Suprapubic skin (tissue), 4 donors: ENCODE data around the gene SKOR2. TPM values are rescaled to one million over a fixed set of nuclear protein-coding genes. Genes with fewer than 3 reads are reported as not detected.

ENCODE experiments used
- DNase-seq, 2 donors: peaks; one replicate each; pipeline ENCODE4 v3.0.0-alpha.2; 2019; ENCODE audit warnings: low spot score in 2 of 2
- H3K27ac ChIP-seq: fragments of 200-600 bp; sonication (generic); one replicate; pipeline ENCODE4 v1.5.1; 2019
- H3K27me3 ChIP-seq: fragments of 200-600 bp; sonication (generic); one replicate; pipeline ENCODE4 v1.5.1; 2019
- H3K36me3 ChIP-seq: fragments of 200-600 bp; sonication (generic); one replicate; pipeline ENCODE4 v1.5.1; 2019
- H3K4me1 ChIP-seq: fragments of 200-600 bp; sonication (generic); one replicate; pipeline ENCODE4 v1.5.1; 2019
- H3K4me3 ChIP-seq: fragments of 200-600 bp; sonication (generic); one replicate; pipeline ENCODE4 v1.5.1; 2019; ENCODE audit warnings: mild to moderate bottlenecking
- H3K9me3 ChIP-seq: fragments of 200-600 bp; sonication (generic); one replicate; pipeline ENCODE4 v1.5.1; 2019
- CTCF ChIP-seq, 2 donors: fragments of 200-600 bp in 1 of 2; fragments of 450-650 bp in 1 of 2; sonication (generic) in 1 of 2; IDR thresholded peaks; one replicate each; pipeline ENCODE4 v1.5.1; 2016 to 2019; ENCODE audit warnings: antibody characterized with exemption in 2 of 2, mild to moderate bottlenecking in 1 of 2, moderate library complexity in 1 of 2
- EP300 ChIP-seq: sonication (generic); formaldehyde crosslinking; IDR thresholded peaks from one replicate; pipeline ENCODE4 v1.6.1; 2017; ENCODE audit warnings: antibody characterized with exemption
- POLR2A ChIP-seq, 2 donors: fragments of 450-650 bp; IDR thresholded peaks; one replicate each; pipeline ENCODE4 v1.6.1; 2017; ENCODE audit warnings: antibody characterized with exemption in 2 of 2, mild to moderate bottlenecking in 2 of 2, moderate library complexity in 2 of 2
- POLR2AphosphoS5 ChIP-seq, 3 donors: sonication (generic); formaldehyde crosslinking; IDR thresholded peaks; one replicate each; pipeline ENCODE4 v1.6.1; 2017; ENCODE audit warnings: antibody characterized with exemption in 3 of 3
- WGBS: methylation state at CpG from one replicate; pipeline ENCODE4 v1.1.5; 2018; 5-methylcytosine and 5-hydroxymethylcytosine counted together
- total RNA-seq, 4 donors: library from RNA; depleted of rRNA; stranded (reverse); fragments of >200 nt; gene quantifications; one replicate each; pipeline ENCODE4 v1.1.0, GENCODE V29; 2016

SKOR2 gene
- total RNA-seq, 4 donors from 2014 or later, result not detected

DNA sequence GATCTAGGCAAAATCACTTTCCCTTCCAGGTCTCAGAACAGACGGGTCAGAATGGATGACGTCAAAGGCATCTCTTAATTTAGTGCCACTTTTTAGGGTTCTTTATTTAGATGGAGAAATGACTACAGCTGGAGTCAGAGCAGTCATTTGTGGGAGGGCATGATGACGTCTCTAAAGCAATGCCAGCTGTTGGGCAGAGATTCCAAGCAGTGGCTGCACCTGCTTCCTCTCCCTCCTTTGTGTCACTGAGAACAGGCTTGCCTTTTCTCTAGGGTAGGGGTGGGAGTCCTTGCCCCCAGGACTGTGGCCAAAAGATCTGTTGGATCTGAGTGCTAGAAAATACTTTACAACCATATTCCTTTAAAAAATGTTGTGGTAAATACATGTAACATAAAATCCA, 28.7 kb upstream of the SKOR2 start:
- H3K27ac ChIP-seq, result no peak overlapping the region
- no peaks in the 10 kb centered on the region for H3K36me3 ChIP-seq
- no peak for DNase-seq
- H3K4me3 ChIP-seq, result no peak overlapping the region
- H3K9me3 ChIP-seq, result no peaks in the 10 kb centered on the region
- 53% methylated on average over 3 of the region's 3 CpGs for WGBS
- H3K4me1 ChIP-seq, result no peaks in the 10 kb centered on the region
- TF ChIP-seq CTCF (IDR thresholded peaks at IDR 0.05) (no peak), EP300 (no peak), POLR2A (IDR thresholded peaks at IDR 0.05) (no peak), POLR2AphosphoS5 (IDR thresholded peaks at IDR 0.05) (no peak)
- H3K27me3 ChIP-seq, result peaks cover 4% of the 10 kb centered on the region

DNA sequence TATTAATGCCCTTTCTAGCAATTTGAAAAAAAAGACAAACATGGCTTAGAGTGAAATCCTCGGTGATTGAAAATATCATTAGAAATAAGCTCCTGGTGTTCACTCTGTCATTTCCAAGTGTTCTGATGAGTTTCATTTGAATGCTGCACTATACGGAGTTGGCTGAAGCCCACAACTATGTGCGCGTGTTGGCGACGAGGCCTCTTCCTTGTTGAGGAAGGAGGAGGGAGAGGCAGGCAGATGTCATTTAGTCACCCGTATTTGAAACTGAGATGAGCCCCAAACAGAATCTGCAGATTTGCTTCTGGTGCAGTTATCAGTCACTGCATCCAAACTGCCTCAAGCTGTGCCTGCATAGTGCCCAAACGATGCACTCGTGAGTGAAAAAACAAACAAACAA, 23.5 kb upstream of the SKOR2 start:
- Histone ChIP-seq H3K36me3 (no peaks in the 10 kb centered on the region), H3K27ac (no peak overlapping the region), H3K9me3 (no peaks in the 10 kb centered on the region), H3K4me1 (no peaks in the 10 kb centered on the region), H3K4me3 (no peak overlapping the region), H3K27me3 (peaks cover 2% of the 10 kb centered on the region)
- 24% methylated on average over 9 of the region's 9 CpGs for WGBS
- no peak for TF ChIP-seq POLR2A (IDR thresholded peaks at IDR 0.05)
- TF ChIP-seq EP300, result no peak
- TF ChIP-seq POLR2AphosphoS5 (IDR thresholded peaks at IDR 0.05), result no peak
- no peak for TF ChIP-seq CTCF (IDR thresholded peaks at IDR 0.05)
- no peak for DNase-seq

DNA sequence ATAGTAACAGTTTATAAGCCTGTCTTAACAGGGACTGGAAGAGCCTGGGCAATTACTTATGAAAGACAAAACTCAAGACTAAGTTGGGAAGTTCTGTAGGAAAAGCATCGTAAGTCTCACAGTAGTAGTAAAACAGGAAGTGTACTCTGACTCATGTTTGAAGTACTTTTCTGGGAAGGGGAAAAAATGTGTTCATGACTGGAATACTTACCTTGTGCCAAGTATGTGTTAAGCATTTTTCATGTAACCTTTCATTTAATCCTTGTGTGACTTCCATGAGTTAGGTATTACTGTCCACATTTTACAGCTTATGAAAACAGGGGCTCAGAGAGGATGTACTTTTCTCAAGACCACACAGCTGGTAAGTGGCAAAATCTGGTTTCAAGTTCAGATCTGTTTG, 13.7 kb upstream of the SKOR2 start:
- 21% methylated on average over 1 of the region's 1 CpG for WGBS
- Histone ChIP-seq H3K27ac (no peak overlapping the region), H3K36me3 (no peaks in the 10 kb centered on the region), H3K9me3 (no peaks in the 10 kb centered on the region), H3K4me1 (peaks cover 24% of the 10 kb centered on the region), H3K4me3 (no peak overlapping the region), H3K27me3 (peaks cover 60% of the 10 kb centered on the region)
- DNase-seq, result no peak
- TF ChIP-seq EP300 (no peak), CTCF (IDR thresholded peaks at IDR 0.05) (no peak), POLR2AphosphoS5 (IDR thresholded peaks at IDR 0.05) (no peak), POLR2A (IDR thresholded peaks at IDR 0.05) (no peak)

GRCh38 chr18:47264308-47264700, 12.8 kb upstream of the SKOR2 start:
- H3K4me3 ChIP-seq, result peak overlapping the region; percentile 31

More at GRCh38 chr18:47264308-47264700, 12.8 kb upstream of the SKOR2 start:
- Histone ChIP-seq H3K4me1 (peaks cover 24% of the 10 kb centered on the region), H3K9me3 (no peaks in the 10 kb centered on the region), H3K27me3 (peaks cover 69% of the 10 kb centered on the region), H3K27ac (no peak overlapping the region), H3K36me3 (no peaks in the 10 kb centered on the region)
- TF ChIP-seq POLR2AphosphoS5 (IDR thresholded peaks at IDR 0.05) (no peak), CTCF (IDR thresholded peaks at IDR 0.05) (no peak), POLR2A (IDR thresholded peaks at IDR 0.05) (no peak), EP300 (no peak)
- WGBS, result 5% methylated on average over 10 of the region's 10 CpGs
- DNase-seq, result no peak
